ACC112 (cell line): ENCODE data around the gene NPHP4.

Experiments
- H2AFZ ChIP-seq: fragments of 200-600 bp; sonication (generic); one replicate; pipeline ENCODE4 v1.6.0; 2017; ENCODE audit warnings: antibody characterized with exemption, low read length; ENCODE audit not compliant: unreplicated experiment
- H3K27ac ChIP-seq: fragments of 200-600 bp; sonication (generic); 2 replicates; pipeline ENCODE4 v1.5.1; 2014; ENCODE audit warnings: low read depth, mild to moderate bottlenecking, antibody characterized with exemption, low read length, moderate library complexity
- H3K27me3 ChIP-seq: fragments of 200-600 bp; sonication (generic); 2 replicates; pipeline ENCODE4 v1.6.1; 2014; ENCODE audit warnings: mild to moderate bottlenecking, antibody characterized with exemption, low read length, moderate library complexity, mixed read lengths; ENCODE audit not compliant: insufficient read depth
- H3K36me3 ChIP-seq: fragments of 200-600 bp; sonication (generic); 2 replicates; pipeline ENCODE4 v1.6.1; 2016; ENCODE audit warnings: mild to moderate bottlenecking, antibody characterized with exemption, low read length, moderate library complexity, mixed read lengths; ENCODE audit not compliant: insufficient read depth
- H3K4me1 ChIP-seq: fragments of 200-600 bp; sonication (generic); one replicate; pipeline ENCODE4 v1.6.1; 2016; ENCODE audit warnings: low read length, mixed read lengths; ENCODE audit not compliant: insufficient read depth, unreplicated experiment, control insufficient read depth
- H3K4me3 ChIP-seq: fragments of 200-600 bp; sonication (generic); 2 replicates; pipeline ENCODE4 v1.5.1; 2014; ENCODE audit warnings: mild to moderate bottlenecking, low read depth, low read length
- H3K79me2 ChIP-seq: fragments of 200-600 bp; sonication (generic); one replicate; pipeline ENCODE4 v1.6.0; 2016; ENCODE audit warnings: low read length; ENCODE audit not compliant: control insufficient read depth, unreplicated experiment, insufficient read depth

The NPHP4 gene

DNA sequence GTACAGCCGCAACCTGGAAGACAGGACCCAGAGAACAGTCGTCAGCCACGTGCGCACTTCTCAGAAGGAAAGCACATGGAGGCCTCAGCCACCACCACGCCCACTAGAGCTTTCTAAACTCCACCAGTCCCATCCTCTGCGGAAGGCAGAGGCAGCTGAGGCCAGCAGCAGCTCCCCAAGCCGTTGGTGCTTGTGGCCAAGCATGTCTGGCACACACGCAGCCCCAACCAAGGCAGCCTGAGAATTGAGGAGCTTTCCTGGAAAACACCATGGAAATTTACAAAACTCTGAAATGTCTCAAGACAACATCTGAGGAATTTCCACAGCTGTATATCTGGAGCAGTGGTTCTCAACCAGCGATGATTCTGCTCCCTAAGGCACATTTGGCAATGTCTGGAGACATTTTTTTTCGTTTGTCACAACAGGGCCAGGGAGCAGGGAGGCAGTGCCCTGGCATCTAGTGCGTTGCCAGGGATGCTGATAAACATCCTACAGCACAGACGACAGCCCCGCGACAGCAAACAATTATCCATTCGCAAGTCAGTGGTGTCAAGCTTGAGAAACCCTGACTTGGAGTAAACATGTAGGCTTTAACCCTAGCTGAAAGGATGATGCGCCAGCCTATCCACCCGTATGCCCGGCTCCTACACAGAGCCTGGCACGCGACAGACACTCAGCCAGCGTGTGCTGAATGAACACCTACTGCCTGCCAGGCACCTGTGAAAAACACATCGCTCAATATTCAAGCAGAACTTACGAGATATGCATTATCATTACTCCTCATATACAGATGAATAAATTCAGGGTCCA, 24.7 kb downstream of the NPHP4 start:
- no peaks in the 10 kb centered on the region for H3K27me3 ChIP-seq
- H3K79me2 ChIP-seq, result no peaks in the 10 kb centered on the region
- H3K4me3 ChIP-seq, result no peak overlapping the region
- H3K4me1 ChIP-seq, result no peaks in the 10 kb centered on the region
- H2AFZ ChIP-seq, result no peak overlapping the region
- H3K36me3 ChIP-seq, result no peaks in the 10 kb centered on the region
- H3K27ac ChIP-seq, result no peak overlapping the region

DNA sequence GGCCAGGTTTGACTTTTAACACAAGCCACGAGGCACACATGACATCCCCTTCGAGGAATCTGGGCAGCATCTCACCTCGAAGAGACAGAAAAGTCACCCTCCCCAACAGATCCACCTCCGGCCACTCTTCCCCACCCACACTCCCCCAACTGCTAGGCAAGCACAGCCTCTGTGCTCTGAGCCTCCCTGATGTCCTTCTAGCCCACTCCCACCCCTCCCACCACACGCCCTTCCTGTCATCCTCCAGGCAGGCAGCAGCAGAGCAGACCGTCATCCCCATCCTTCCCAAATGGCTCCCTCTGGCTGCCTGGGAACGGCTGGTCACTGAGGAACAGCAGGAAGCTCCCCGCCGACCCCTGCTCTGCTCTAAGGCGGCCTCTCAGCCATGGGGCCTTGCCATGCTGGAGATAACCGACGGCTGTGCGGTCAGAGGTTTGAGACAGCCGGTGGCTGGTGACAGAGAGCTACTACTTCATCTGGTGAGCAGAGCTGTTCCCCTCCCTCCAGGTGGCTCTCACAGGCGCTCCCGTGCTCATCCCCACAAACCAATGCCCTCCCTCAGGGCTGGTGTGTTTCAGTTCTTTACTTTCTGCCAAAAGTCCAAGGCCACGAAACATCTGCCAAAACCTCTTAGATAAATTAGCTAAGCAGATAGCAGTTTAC, 25.6 kb downstream of the NPHP4 start:
- no peaks in the 10 kb centered on the region for H3K36me3 ChIP-seq
- H2AFZ ChIP-seq, result no peak overlapping the region
- H3K4me3 ChIP-seq, result no peak overlapping the region
- H3K79me2 ChIP-seq, result no peaks in the 10 kb centered on the region
- no peaks in the 10 kb centered on the region for H3K4me1 ChIP-seq
- H3K27ac ChIP-seq, result no peak overlapping the region
- no peaks in the 10 kb centered on the region for H3K27me3 ChIP-seq

DNA sequence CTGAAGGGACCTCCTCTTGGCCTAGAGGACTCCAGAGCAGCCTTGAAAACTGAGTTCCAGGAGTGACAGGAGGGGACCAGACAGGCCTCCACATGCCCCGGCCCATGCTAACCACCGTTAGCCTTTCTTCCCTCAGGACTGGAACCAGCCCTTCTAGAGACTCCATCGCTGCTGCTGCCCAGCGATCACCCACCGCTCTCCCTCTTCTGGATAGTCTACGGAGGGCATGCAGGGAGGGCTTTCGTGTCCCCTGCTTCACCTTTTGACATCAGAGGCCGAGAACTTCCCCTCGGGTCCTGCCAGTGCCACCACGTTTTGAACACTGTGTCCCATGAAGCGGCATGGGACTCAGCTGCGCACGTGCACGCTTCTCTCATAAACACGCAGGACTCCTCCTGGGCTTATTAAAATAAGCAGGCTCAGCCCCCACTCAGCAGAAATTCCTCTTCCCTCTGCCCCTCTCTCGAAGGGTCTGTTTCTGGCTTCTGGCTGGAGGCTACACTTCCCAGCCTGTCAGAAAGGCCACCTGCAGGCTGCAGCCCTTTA, 26.6 kb downstream of the NPHP4 start:
- Histone ChIP-seq H3K27me3 (no peaks in the 10 kb centered on the region), H3K27ac (no peak overlapping the region), H2AFZ (no peak overlapping the region), H3K36me3 (no peaks in the 10 kb centered on the region), H3K4me3 (no peak overlapping the region), H3K4me1 (no peaks in the 10 kb centered on the region), H3K79me2 (no peaks in the 10 kb centered on the region)

DNA sequence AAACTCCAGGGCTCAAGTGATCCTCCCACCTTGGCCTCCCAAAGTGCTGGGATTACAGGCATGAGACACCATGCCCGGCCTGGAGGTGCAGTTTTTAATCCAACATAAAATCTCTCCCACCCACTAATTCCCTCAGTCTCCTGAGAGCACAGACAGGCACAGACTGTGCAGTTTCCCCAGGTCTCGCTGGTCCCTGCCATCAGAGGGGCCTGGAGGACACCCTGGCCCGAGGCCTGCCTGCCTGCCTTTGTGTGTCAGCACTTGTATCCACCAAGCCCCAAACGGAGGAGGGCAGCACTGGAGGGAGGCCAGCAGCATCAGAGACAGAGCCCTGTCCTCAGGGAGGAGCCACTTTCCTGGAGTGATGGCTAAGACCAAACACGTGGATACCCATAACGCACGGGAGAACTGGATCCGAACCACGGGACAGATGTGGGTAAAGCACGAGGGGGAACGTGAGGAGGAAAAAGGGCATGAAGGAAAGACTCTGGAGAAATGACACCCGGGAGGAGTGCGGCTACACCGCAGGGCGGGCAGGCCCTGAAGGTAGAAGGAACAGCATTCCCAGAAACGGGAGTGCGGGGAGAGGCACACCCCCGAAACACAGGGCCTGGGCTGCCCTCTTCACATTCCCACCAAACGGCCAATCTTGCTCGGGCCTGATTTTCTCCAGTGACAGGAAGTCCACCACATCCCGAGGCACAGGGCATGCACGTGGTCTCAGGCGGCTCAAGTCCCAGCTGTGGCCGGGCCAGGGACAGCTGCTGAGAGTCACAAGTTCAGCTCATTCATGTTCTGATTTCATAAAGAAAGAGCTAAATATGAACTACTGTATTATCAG, 29.7 kb downstream of the NPHP4 start:
- Histone ChIP-seq H3K36me3 (no peaks in the 10 kb centered on the region), H3K27ac (no peak overlapping the region), H3K27me3 (no peaks in the 10 kb centered on the region), H3K79me2 (no peaks in the 10 kb centered on the region), H3K4me3 (no peak overlapping the region), H2AFZ (no peak overlapping the region), H3K4me1 (no peaks in the 10 kb centered on the region)

DNA sequence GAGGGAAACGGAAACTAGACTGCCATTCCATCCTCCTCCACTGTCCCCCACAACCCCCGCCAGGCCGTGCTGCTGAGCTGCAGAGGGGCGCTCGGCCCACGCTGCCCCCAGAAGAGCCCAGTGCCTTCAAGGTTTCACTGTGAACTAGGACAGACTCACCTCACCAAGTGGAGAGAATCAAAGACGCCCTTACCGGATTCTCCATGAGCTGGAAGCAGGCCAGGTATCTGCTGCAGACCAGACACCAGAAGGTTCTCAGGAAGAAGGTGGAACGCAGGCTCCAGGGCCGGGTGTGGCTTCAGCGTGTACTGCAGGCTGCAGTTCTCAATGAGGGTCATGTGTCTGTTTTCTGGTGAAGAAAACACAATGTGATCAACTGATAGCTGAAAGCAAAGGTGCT, 30.6 kb downstream of the NPHP4 start:
- Histone ChIP-seq H3K79me2 (no peaks in the 10 kb centered on the region), H3K4me1 (no peaks in the 10 kb centered on the region), H3K27ac (no peak overlapping the region), H2AFZ (no peak overlapping the region), H3K27me3 (no peaks in the 10 kb centered on the region), H3K36me3 (no peaks in the 10 kb centered on the region), H3K4me3 (no peak overlapping the region)

DNA sequence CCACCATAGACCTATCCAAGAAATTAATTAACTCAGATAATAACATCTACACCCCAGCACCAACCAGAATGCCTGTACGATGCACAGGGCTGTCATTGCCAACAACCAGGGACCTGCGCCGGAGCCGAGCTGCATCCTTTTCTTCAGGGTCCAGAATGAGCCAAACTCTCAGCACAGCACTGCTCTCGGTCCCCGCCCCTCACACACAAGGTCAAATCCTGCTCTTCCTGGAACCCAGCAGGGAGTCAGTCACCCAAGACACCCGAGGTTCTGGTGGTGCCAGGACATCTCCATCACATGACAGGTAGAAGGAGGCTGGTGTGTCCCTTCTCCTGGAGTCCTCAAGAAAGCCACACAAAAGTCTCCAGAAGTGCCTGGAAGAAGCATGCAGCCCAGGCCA, 31.9 kb downstream of the NPHP4 start:
- 0 out of 2 replicates have a peak, but pooled peaks cover 3% of the 10 kb centered on the region for H3K36me3 ChIP-seq
- H3K27me3 ChIP-seq, result no peaks in the 10 kb centered on the region
- H3K4me3 ChIP-seq, result no peak overlapping the region
- no peaks in the 10 kb centered on the region for H3K79me2 ChIP-seq
- H3K27ac ChIP-seq, result no peak overlapping the region
- H2AFZ ChIP-seq, result no peak overlapping the region
- H3K4me1 ChIP-seq, result no peaks in the 10 kb centered on the region

DNA sequence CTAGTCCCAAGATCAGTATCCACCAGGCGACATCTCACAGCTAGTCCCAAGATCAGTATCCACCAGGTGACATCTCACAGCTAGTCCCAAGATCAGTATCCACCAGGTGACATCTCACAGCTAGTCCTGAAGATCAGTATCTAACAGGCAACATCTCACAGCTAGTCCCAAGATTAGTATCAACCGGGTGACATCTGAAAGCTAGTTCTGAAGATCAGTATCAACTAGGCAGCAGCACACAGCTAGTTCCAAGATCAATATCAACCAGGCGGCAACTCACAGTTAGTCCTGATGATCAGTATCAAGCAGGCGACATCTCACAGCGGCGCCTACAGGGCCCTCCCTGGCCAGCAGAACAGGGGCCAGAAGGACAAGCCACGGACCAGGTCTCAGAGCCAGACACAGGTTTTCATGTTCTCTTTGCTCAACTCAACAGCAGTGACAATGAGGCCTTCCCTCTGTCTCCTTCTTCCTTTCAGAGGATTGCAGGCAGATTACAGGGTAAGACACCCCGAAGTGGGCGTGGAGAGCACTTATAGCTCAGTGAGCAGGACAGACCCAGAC, 32.5 kb downstream of the NPHP4 start:
- H3K4me3 ChIP-seq, result no peak overlapping the region
- H3K36me3 ChIP-seq, result 0 out of 2 replicates have a peak, but pooled peaks cover 8% of the 10 kb centered on the region
- H3K4me1 ChIP-seq, result no peaks in the 10 kb centered on the region
- no peak overlapping the region for H3K27ac ChIP-seq
- no peak overlapping the region for H2AFZ ChIP-seq
- no peaks in the 10 kb centered on the region for H3K27me3 ChIP-seq
- no peaks in the 10 kb centered on the region for H3K79me2 ChIP-seq

DNA sequence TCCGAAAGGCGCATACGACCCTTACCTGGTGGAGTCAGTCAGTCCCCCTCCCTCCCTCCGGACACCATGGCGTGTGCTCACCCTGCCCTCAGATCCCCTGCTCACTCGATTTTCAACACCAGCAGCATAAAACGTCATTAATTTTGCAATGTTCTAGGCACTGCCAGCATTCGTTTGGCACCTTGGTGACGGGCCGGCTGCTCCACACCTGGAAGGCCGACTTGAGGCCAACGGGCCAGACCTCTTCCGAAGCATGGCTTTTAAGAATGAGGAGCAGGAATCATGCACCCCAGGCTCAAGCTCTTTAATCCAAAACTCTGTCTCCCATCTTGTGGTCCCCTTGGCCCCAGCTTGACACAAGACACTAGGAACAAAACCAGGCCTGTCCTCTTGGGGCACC, 33.1 kb downstream of the NPHP4 start:
- Histone ChIP-seq H3K79me2 (no peaks in the 10 kb centered on the region), H3K36me3 (0 out of 2 replicates have a peak, but pooled peaks cover 8% of the 10 kb centered on the region), H3K4me3 (no peak overlapping the region)

DNA sequence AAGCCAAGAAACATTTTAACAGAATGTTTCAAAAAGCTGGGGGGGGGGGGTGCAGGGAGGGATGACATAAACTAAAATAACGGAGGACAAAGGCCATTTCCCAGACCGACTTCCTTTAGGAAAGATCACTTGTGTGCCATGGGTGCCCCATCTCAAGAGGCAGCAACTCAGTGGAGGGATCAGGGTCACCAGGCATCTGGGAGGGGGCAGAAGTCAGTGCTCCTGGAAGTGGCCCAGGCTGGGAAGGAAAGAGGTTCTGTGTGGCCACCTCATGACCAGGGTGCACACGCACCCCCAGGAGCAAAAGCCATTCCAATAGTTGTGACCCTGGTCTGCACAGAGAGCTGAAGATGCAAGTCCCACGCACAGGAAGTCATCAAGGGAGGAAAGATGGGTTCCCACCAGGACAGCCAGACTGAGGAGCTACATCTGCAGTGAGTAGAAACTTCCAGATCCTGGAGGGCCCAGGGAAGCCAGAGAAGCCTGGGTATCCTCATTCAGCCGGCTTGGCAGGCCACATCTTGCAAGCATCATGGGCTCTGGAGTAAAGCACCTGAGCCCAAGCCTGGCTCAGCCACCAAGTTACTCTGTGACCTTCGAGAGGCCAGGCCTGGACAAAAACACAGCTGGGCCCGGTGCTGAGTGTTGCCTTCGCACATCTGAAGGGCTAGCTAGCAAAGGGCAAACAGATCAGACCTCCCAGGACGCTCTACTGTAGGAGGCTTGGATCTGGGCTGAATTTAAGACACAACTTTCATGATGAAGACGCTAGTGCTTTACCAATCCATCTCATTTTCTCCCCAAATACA, 36.0 kb downstream of the NPHP4 start:
- H3K36me3 ChIP-seq, result 0 out of 2 replicates have a peak, but pooled peaks cover 8% of the 10 kb centered on the region
- H3K4me3 ChIP-seq, result no peak overlapping the region
- H3K27ac ChIP-seq, result no peak overlapping the region
- no peak overlapping the region for H2AFZ ChIP-seq
- no peaks in the 10 kb centered on the region for H3K27me3 ChIP-seq
- no peaks in the 10 kb centered on the region for H3K79me2 ChIP-seq
- H3K4me1 ChIP-seq, result no peaks in the 10 kb centered on the region

More for the DNA sequence above, 33.1 kb downstream of the NPHP4 start:
- Histone ChIP-seq H2AFZ (no peak overlapping the region), H3K4me1 (no peaks in the 10 kb centered on the region), H3K27ac (no peak overlapping the region), H3K27me3 (no peaks in the 10 kb centered on the region)
